A549 (cell line): ENCODE results near the gene NSUN3. TPM values are rescaled to one million over a fixed set of nuclear protein-coding genes. Genes with fewer than 3 reads are reported as not detected.

Experiments
- ATAC-seq, 2 experiments: fragments of 200-7000 bp in 1 of 2; fragments of >200 bp in 1 of 2; cut with Nextera tagmentation in 1 of 2; cut with Tn5 transposase in 1 of 2; 3 replicates each; pipeline versions ENCODE4 v1.8.0 to v1.9.1; 2018 to 2020; ENCODE audit warnings: mild to moderate bottlenecking in 1 of 2, moderate library complexity in 1 of 2
- CTCF ChIA-PET: fragments of 300-600 bp; sonication (Branson Sonifier 250); formaldehyde crosslinking; extraction: SDS; loops from one replicate; lab custom pipeline; 2021; ENCODE audit warnings: antibody characterized with exemption, inconsistent platforms; lab: Yijun Ruan, JAX
- POLR2A ChIA-PET: fragments of 350-600 bp; formaldehyde crosslinking; extraction: SDS; loops from one replicate; lab custom pipeline; 2021; ENCODE audit warnings: antibody characterized with exemption, inconsistent platforms; lab: Yijun Ruan, JAX
- DNase-seq, 2 experiments: peaks; one replicate each; pipeline versions ENCODE4 v3.0.0 to v3.0.0-alpha.2; 2011 to 2016; ENCODE audit warnings: low read depth in 1 of 2, low spot score in 1 of 2
- FAIRE-seq: peaks from 2 replicates; lab custom pipeline; 2011; peaks lifted over from hg19 to GRCh38; lab: Jason Lieb, UNC
- H3K27ac ChIP-seq, 2 experiments: fragments of >200 bp; sonication (Bioruptor Twin); formaldehyde crosslinking; 3 replicates each; pipeline ENCODE4 v1.5.1; 2016 to 2017
- H3K4me1 ChIP-seq: fragments of >200 bp; sonication (Bioruptor Twin); formaldehyde crosslinking; 3 replicates; pipeline ENCODE4 v1.6.1; 2016
- H3K4me2 ChIP-seq: fragments of >200 bp; sonication (Bioruptor Twin); formaldehyde crosslinking; 3 replicates; pipeline ENCODE4 v1.6.1; 2016
- H3K4me3 ChIP-seq: fragments of >200 bp; sonication (Bioruptor Twin); formaldehyde crosslinking; 3 replicates; pipeline ENCODE4 v1.5.1; 2016
- H3K9me3 ChIP-seq: fragments of >200 bp; sonication (Bioruptor Twin); formaldehyde crosslinking; 3 replicates; pipeline ENCODE4 v1.6.1; 2016
- CEBPB ChIP-seq, 2 experiments: fragments of >200 bp in 1 of 2; sonication (Bioruptor Twin) in 1 of 2; formaldehyde crosslinking in 1 of 2; IDR thresholded peaks; 2 replicates each; pipeline ENCODE4 v1.6.1; 2012 to 2016
- E2F6 ChIP-seq: IDR thresholded peaks from 2 replicates; pipeline ENCODE4 v1.6.1; 2012; ENCODE audit warnings: low read depth, borderline replicate concordance
- EHMT2 ChIP-seq: fragments of 200-600 bp; sonication (generic); IDR thresholded peaks from 2 replicates; pipeline ENCODE4 v1.6.1; 2016; ENCODE audit warnings: antibody characterized with exemption, low read depth, mild to moderate bottlenecking, moderate library complexity
- ELK1 ChIP-seq: fragments of 150-350 bp; IDR thresholded peaks from 2 replicates; pipeline ENCODE4 v1.6.1; 2014; ENCODE audit warnings: low read depth, mild to moderate bottlenecking, low read length
- EP300 ChIP-seq, 2 experiments: fragments of >200 bp; sonication (Bioruptor Twin); formaldehyde crosslinking; IDR thresholded peaks; 2 replicates in 1 of 2; 3 replicates in 1 of 2; pipeline ENCODE4 v1.6.1; 2016 to 2017
- FOSB ChIP-seq: fragments of 250-450 bp; sonication (Bioruptor Pico); IDR thresholded peaks from 2 replicates; pipeline ENCODE4 v1.5.0; 2020; ENCODE audit warnings: mild to moderate bottlenecking, moderate library complexity
- HDAC2 ChIP-seq: fragments of 200-600 bp; sonication (generic); IDR thresholded peaks from 2 replicates; pipeline ENCODE4 v1.6.1; 2016
- HMGXB4 ChIP-seq: fragments of 250-450 bp; sonication (Bioruptor Pico); IDR thresholded peaks from 2 replicates; pipeline ENCODE4 v1.5.0; 2021; ENCODE audit warnings: mild to moderate bottlenecking, moderate library complexity, borderline replicate concordance
- HOXB13 ChIP-seq: fragments of 250-450 bp; sonication (Bioruptor Pico); IDR thresholded peaks from 2 replicates; pipeline ENCODE4 v1.5.0; 2020; ENCODE audit warnings: low read depth, mild to moderate bottlenecking, moderate library complexity
- JUN ChIP-seq, 2 experiments: fragments of >200 bp; sonication (Bioruptor Twin); formaldehyde crosslinking; IDR thresholded peaks; 2 replicates in 1 of 2; 3 replicates in 1 of 2; pipeline ENCODE4 v1.6.1; 2016 to 2017
- JUNB ChIP-seq: fragments of >200 bp; sonication (Bioruptor Twin); formaldehyde crosslinking; IDR thresholded peaks from 2 replicates; pipeline ENCODE4 v1.6.1; 2016
- KDM5A ChIP-seq: fragments of 200-600 bp; sonication (generic); IDR thresholded peaks from 2 replicates; pipeline ENCODE4 v1.6.1; 2016; ENCODE audit warnings: antibody characterized with exemption, mild to moderate bottlenecking
- MAZ ChIP-seq: fragments of 150-350 bp; IDR thresholded peaks from 2 replicates; pipeline ENCODE4 v1.6.1; 2014; ENCODE audit warnings: antibody characterized with exemption, low read depth, low read length, borderline replicate concordance
- MYC ChIP-seq: IDR thresholded peaks from 2 replicates; pipeline ENCODE4 v1.6.1; 2012; ENCODE audit warnings: mild to moderate bottlenecking, inconsistent platforms, low read length, improper control_type of control experiment, borderline replicate concordance
- NFE2L2 ChIP-seq: fragments of 150-350 bp; conservative IDR thresholded peaks from 2 replicates; pipeline ENCODE4 v1.6.1; 2014; ENCODE audit warnings: low read length
- NR3C1 ChIP-seq: fragments of >200 bp; sonication (Bioruptor Twin); formaldehyde crosslinking; IDR thresholded peaks from 3 replicates; pipeline ENCODE4 v1.6.1; 2017
- PHF8 ChIP-seq: fragments of 200-600 bp; sonication (generic); IDR thresholded peaks from 2 replicates; pipeline ENCODE4 v1.6.1; 2016; ENCODE audit warnings: low read depth, mild to moderate bottlenecking, antibody characterized with exemption, moderate library complexity, borderline replicate concordance
- POLR2A ChIP-seq: IDR thresholded peaks from 2 replicates; pipeline ENCODE4 v1.6.1; 2012; ENCODE audit warnings: mild to moderate bottlenecking, low read length
- POLR2AphosphoS2 ChIP-seq: conservative IDR thresholded peaks from 2 replicates; pipeline ENCODE4 v1.6.1; 2012; ENCODE audit warnings: low read length, improper control_type of control experiment, inconsistent platforms
- RCOR1 ChIP-seq: fragments of 150-350 bp; IDR thresholded peaks from 2 replicates; pipeline ENCODE4 v1.6.1; 2014; ENCODE audit warnings: antibody characterized with exemption, low read length, low read depth
- TP53 ChIP-seq: fragments of 250-450 bp; sonication (Bioruptor Pico); IDR thresholded peaks from 2 replicates; pipeline ENCODE4 v1.5.0; 2021; ENCODE audit warnings: mild to moderate bottlenecking, moderate library complexity
- USF2 ChIP-seq: fragments of 450-650 bp; IDR thresholded peaks from 2 replicates; pipeline ENCODE4 v1.6.1; 2014; ENCODE audit warnings: antibody characterized with exemption
- ZC3H11A ChIP-seq: fragments of 450-650 bp; IDR thresholded peaks from 2 replicates; pipeline ENCODE4 v1.6.1; 2014; ENCODE audit warnings: antibody characterized with exemption, mild to moderate bottlenecking
- ZNF302 ChIP-seq: fragments of 250-450 bp; sonication (Bioruptor Pico); IDR thresholded peaks from 2 replicates; pipeline ENCODE4 v1.9.0; 2021; ENCODE audit warnings: inconsistent platforms, mild to moderate bottlenecking, moderate library complexity
- ZSCAN20 ChIP-seq: fragments of 250-450 bp; sonication (Bioruptor Pico); IDR thresholded peaks from 2 replicates; pipeline ENCODE4 v1.8.0; 2022; ENCODE audit warnings: mild to moderate bottlenecking, moderate library complexity
- WGBS: methylation state at CpG from one replicate; pipeline ENCODE4 v1.1.6; 2017; ENCODE audit errors: missing lambda C conversion rate; 5-methylcytosine and 5-hydroxymethylcytosine counted together
- polyA plus RNA-seq, 4 experiments: library from polyadenylated mRNA; depleted of rRNA in 3 of 4; stranded (reverse); fragments of >200 nt; fragmentation: RNase III in 1 of 4; extraction: RNeasy Plus Mini Kit Qiagen cat#74134 plus additional on column Dnase treatment in 1 of 4; gene quantifications; 2 replicates in 3 of 4; 3 replicates in 1 of 4; pipeline ENCODE4 v1.2.3, GENCODE V29; 2011 to 2017

NSUN3 gene
- polyA plus RNA-seq, 2 of the 4 experiments (the other 2 are of a cell fraction) = 8.6 to 13.5 TPM

GRCh38 chr3:94130690-94131089 is 67.8 kb downstream of the NSUN3 start:
- 93% methylated on average over 2 of the region's 2 CpGs for WGBS
- TF ChIP-seq HOXB13 (CRISPR knock-in tag) (no peak), POLR2AphosphoS2 (no peak), HDAC2 (no peak), FOSB (CRISPR knock-in tag) (no peak), NFE2L2 (no peak), ZC3H11A (no peak), PHF8 (no peak), ELK1 (no peak), EHMT2 (no peak), POLR2A (no peak), KDM5A (no peak)
- Histone ChIP-seq H3K4me2 (no peak overlapping the region), H3K27ac (no peak overlapping the region), H3K9me3 (no peaks in the 10 kb centered on the region), H3K4me1 (no peaks in the 10 kb centered on the region), H3K4me3 (no peak overlapping the region)
- ChIA-PET CTCF (interaction anchor here (0.5 kb wide), 1 partner anchor 16 kb away, joined by 3 read pairs; no protein-coding TSS in a partner anchor), POLR2A (no interaction called here)
- no peak for FAIRE-seq
- no peak for DNase-seq
- no peak for ATAC-seq

GRCh38 chr3:94132777-94133176 is 69.9 kb downstream of the NSUN3 start:
- TF ChIP-seq JUN (IDR thresholded peaks at IDR 0.05) (no peak), NR3C1 (no peak), EP300 (IDR thresholded peaks at IDR 0.05) (no peak), E2F6 (no peak), ZNF302 (CRISPR knock-in tag) (no peak)
- Histone ChIP-seq H3K9me3 (no peaks in the 10 kb centered on the region), H3K4me1 (no peaks in the 10 kb centered on the region), H3K4me2 (no peak overlapping the region), H3K4me3 (no peak overlapping the region), H3K27ac (no peak overlapping the region)
- POLR2A ChIA-PET = no interaction called here
- no peak for ATAC-seq
- no peak for DNase-seq
- WGBS = 3% methylated on average over 1 of the region's 1 CpG
- CTCF ChIA-PET = interaction anchor here (1.4 to 1.5 kb wide), 2 partner anchors 9 to 17 kb away, joined by 3 to 4 read pairs; no protein-coding TSS in a partner anchor
- no peak for FAIRE-seq

- ChIA-PET POLR2A (no interaction called here), CTCF (no interaction called here)
- no peak for ATAC-seq
- Histone ChIP-seq H3K4me1 (no peaks in the 10 kb centered on the region), H3K4me2 (no peak overlapping the region), H3K9me3 (no peaks in the 10 kb centered on the region), H3K27ac (no peak overlapping the region), H3K4me3 (no peak overlapping the region)
- WGBS = 44% methylated on average over 1 of the region's 1 CpG
- TF ChIP-seq TP53 = no peak
- no peak for TF ChIP-seq PHF8
- TF ChIP-seq ZSCAN20 (CRISPR knock-in tag) = no peak
- TF ChIP-seq MYC = no peak
- no peak for TF ChIP-seq CEBPB (IDR thresholded peaks at IDR 0.05)
- no peak for TF ChIP-seq MAZ
- no peak for TF ChIP-seq HOXB13 (CRISPR knock-in tag)
- no peak for TF ChIP-seq HMGXB4
- no peak for TF ChIP-seq JUNB
- no peak for TF ChIP-seq ZC3H11A
- no peak for TF ChIP-seq RCOR1
- TF ChIP-seq USF2 = no peak
- FAIRE-seq = no peak
- DNase-seq = no peak
Observed at GRCh38 chr3:94136133-94136532, 73.3 kb downstream of the NSUN3 start.
